Osteoblast (primary cell): ENCODE data around the gene ATXN7L3. TPM values are rescaled to one million over a fixed set of nuclear protein-coding genes. Genes with fewer than 3 reads are reported as not detected.

ENCODE experiments used
- DNase-seq: peaks from one replicate; pipeline ENCODE4 v3.0.0; 2011; ENCODE audit warnings: low spot score, mixed read lengths; ENCODE audit not compliant: insufficient read length; ENCODE audit errors: missing footprints
- H2AFZ ChIP-seq: 2 replicates; pipeline ENCODE4 v1.6.0; 2011; ENCODE audit warnings: mild to moderate bottlenecking, low read length
- H3K27ac ChIP-seq: 2 replicates; pipeline ENCODE4 v1.5.1; 2011; ENCODE audit warnings: mild to moderate bottlenecking, low read depth, low read length, moderate library complexity
- H3K27me3 ChIP-seq: 2 replicates; pipeline ENCODE4 v1.6.0; 2012; ENCODE audit warnings: mild to moderate bottlenecking, control low read depth, inconsistent platforms, low read length, moderate library complexity; ENCODE audit not compliant: insufficient read depth
- H3K36me3 ChIP-seq: 2 replicates; pipeline ENCODE4 v1.5.1; 2011; ENCODE audit warnings: mild to moderate bottlenecking, low read length, control low read depth, moderate library complexity; ENCODE audit not compliant: insufficient read depth
- H3K4me1 ChIP-seq: 2 replicates; pipeline ENCODE4 v1.5.1; 2011; ENCODE audit warnings: mild to moderate bottlenecking, low read length, control low read depth, moderate library complexity; ENCODE audit not compliant: insufficient read depth
- H3K4me2 ChIP-seq: 2 replicates; pipeline ENCODE4 v1.6.0; 2011; ENCODE audit warnings: mild to moderate bottlenecking, low read length; ENCODE audit not compliant: insufficient read depth
- H3K4me3 ChIP-seq: fragments of 200-600 bp; sonication (generic); 3 replicates; pipeline ENCODE4 v1.5.1; 2012; ENCODE audit warnings: mild to moderate bottlenecking, low read length, inconsistent platforms; ENCODE audit not compliant: insufficient read depth
- H3K79me2 ChIP-seq: 2 replicates; pipeline ENCODE4 v1.6.0; 2012; ENCODE audit warnings: mild to moderate bottlenecking, low read length, control low read depth, inconsistent platforms; ENCODE audit not compliant: insufficient read depth
- H3K9me3 ChIP-seq: 2 replicates; pipeline ENCODE4 v1.5.1; 2011; ENCODE audit warnings: low read depth, low read length, control low read depth
- H4K20me1 ChIP-seq: 2 replicates; pipeline ENCODE4 v1.6.0; 2012; ENCODE audit warnings: mild to moderate bottlenecking, low read length, control low read depth; ENCODE audit not compliant: insufficient read depth
- total RNA-seq: library from RNA; depleted of rRNA; stranded (reverse); fragments of >200 nt; gene quantifications from 2 replicates; pipeline ENCODE4 v1.2.3, GENCODE V29; 2012
- TF ChIP-seq, protein P1 (sequence below): IDR thresholded peaks from 2 replicates; pipeline ENCODE4 v1.5.1; 2011; ENCODE audit warnings: mild to moderate bottlenecking, low read depth, low read length, moderate library complexity; ENCODE audit errors: extremely low read depth

Gene ATXN7L3
- total RNA-seq, 1 donor, result 38.4 TPM

DNA sequence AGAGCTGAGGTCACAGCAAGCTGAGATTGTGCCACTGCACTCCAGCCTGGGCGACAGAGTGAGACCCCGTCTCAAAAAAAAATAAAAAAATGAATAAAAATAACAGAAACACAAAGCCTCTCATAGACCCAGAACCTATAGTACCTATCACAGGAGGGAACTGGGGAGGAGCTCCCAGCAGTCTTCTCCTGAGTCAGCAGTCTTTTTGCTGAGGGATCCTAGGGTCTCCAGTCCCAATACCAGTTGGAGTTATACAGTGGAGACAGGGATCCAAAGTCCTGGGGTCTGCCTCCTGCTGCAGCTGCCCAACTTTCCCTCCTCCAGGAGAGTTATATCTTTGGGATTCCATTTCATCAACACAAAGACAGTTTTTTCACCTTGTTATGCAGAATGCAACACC is 16.7 kb downstream of the ATXN7L3 start:
- peaks cover 7% of the 10 kb centered on the region for H3K4me1 ChIP-seq
- H3K4me3 ChIP-seq, result no peak overlapping the region
- peaks cover 42% of the 10 kb centered on the region for H3K79me2 ChIP-seq
- H4K20me1 ChIP-seq, result peaks cover 11% of the 10 kb centered on the region
- no peak overlapping the region for H3K4me2 ChIP-seq
- H3K27me3 ChIP-seq, result no peaks in the 10 kb centered on the region
- no peak overlapping the region for H3K27ac ChIP-seq
- no peaks in the 10 kb centered on the region for H3K9me3 ChIP-seq
- no peak overlapping the region for H2AFZ ChIP-seq
- H3K36me3 ChIP-seq, result peaks cover 18% of the 10 kb centered on the region
- TF ChIP-seq, protein P1, sequence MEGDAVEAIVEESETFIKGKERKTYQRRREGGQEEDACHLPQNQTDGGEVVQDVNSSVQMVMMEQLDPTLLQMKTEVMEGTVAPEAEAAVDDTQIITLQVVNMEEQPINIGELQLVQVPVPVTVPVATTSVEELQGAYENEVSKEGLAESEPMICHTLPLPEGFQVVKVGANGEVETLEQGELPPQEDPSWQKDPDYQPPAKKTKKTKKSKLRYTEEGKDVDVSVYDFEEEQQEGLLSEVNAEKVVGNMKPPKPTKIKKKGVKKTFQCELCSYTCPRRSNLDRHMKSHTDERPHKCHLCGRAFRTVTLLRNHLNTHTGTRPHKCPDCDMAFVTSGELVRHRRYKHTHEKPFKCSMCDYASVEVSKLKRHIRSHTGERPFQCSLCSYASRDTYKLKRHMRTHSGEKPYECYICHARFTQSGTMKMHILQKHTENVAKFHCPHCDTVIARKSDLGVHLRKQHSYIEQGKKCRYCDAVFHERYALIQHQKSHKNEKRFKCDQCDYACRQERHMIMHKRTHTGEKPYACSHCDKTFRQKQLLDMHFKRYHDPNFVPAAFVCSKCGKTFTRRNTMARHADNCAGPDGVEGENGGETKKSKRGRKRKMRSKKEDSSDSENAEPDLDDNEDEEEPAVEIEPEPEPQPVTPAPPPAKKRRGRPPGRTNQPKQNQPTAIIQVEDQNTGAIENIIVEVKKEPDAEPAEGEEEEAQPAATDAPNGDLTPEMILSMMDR, result no peak
- peak; percentile 25 for DNase-seq

DNA sequence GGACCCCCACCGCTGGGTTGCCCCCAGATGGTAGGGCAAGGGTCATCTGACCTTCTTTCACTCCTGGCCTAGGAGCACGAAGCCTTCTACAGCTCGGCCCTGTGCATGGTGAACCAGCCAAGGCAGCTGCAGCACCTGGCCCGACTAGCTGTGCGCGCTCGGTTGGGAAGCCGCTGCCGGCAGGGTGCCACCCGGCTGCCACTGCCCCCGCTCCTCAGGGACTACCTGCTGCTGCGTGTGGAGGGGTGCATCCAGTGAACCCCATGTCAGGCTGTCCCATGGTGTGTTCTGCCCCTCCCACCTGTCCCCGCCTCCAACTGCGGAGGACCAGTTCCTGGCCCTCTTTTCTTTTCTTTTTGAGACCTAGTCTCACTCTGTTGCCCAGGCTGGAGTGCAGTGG is 21.6 kb downstream of the ATXN7L3 start:
- TF ChIP-seq, protein P1, result no peak
- H3K27ac ChIP-seq, result no peak overlapping the region
- H4K20me1 ChIP-seq, result no peaks in the 10 kb centered on the region
- H3K9me3 ChIP-seq, result no peaks in the 10 kb centered on the region
- H3K36me3 ChIP-seq, result peaks cover 18% of the 10 kb centered on the region
- no peaks in the 10 kb centered on the region for H3K4me1 ChIP-seq
- H3K79me2 ChIP-seq, result peaks cover 6% of the 10 kb centered on the region
- peak; percentile 70 for DNase-seq
- H3K4me3 ChIP-seq, result no peak overlapping the region
- no peak overlapping the region for H2AFZ ChIP-seq
- no peaks in the 10 kb centered on the region for H3K27me3 ChIP-seq
- no peak overlapping the region for H3K4me2 ChIP-seq

DNA sequence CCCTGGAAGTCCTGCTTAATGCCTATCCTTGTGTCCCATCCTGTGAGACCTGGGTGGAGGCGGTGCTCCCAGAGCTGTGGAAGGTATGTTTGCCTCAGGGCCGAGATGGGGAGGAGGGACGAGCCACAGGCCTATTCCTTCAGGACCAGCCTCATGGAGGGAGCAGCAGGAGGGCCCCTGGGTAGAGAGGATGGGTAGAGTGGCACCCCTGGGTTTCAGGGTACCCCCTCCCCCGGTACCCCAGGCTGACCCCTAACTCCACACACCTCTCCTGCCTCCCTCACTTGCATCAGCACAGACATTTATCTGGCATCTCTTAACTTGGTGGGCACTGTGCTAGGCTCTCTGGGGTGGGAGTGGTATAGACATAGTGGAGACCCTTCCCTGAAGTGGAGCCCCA is 22.0 kb downstream of the ATXN7L3 start:
- Histone ChIP-seq H3K27me3 (no peaks in the 10 kb centered on the region), H3K4me3 (no peak overlapping the region), H3K9me3 (no peaks in the 10 kb centered on the region), H3K27ac (no peak overlapping the region), H2AFZ (no peak overlapping the region), H3K4me2 (no peak overlapping the region), H4K20me1 (no peaks in the 10 kb centered on the region), H3K79me2 (peaks cover 3% of the 10 kb centered on the region), H3K4me1 (no peaks in the 10 kb centered on the region), H3K36me3 (peaks cover 15% of the 10 kb centered on the region)
- peak; percentile 80 for DNase-seq
- TF ChIP-seq, protein P1, result no peak

DNA sequence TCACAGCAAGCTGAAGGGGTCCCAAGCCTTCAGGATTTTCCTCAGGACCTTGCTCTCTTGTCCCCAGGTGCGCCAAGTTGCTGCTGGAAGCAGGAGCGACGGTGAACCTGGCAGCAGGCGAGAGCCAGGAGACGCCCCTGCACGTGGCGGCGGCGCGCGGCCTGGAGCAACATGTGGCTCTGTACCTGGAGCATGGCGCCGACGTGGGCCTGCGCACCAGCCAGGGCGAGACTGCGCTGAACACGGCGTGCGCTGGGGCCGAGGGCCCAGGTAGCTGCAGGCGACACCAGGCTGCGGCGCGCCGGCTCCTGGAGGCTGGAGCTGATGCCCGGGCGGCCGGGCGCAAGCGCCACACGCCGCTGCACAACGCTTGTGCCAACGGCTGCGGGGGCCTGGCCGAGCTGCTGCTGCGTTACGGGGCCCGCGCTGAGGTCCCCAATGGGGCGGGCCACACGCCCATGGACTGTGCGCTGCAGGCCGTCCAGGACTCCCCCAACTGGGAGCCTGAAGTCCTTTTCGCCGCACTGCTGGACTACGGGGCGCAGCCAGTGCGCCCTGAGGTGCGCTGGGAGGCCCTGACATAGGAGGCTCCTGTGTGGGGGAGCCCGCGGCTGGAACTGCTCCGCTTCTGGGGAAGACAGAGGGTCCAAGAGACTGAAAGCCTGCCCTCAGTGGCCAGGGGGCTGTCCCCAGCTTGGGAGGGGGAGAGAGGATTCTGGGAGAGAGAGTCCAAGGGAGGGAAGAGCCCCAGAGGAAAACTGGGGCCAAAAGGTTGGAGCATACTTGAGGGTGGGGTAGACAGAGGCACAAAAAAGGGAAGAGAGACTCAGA is 22.8 kb downstream of the ATXN7L3 start:
- DNase-seq, result peak; percentile 80
- Histone ChIP-seq H3K36me3 (peaks cover 8% of the 10 kb centered on the region), H3K4me1 (no peaks in the 10 kb centered on the region), H3K79me2 (no peaks in the 10 kb centered on the region), H3K4me3 (no peak overlapping the region), H4K20me1 (no peaks in the 10 kb centered on the region), H3K4me2 (no peak overlapping the region), H3K27me3 (no peaks in the 10 kb centered on the region), H2AFZ (no peak overlapping the region), H3K9me3 (no peaks in the 10 kb centered on the region), H3K27ac (no peak overlapping the region)
- TF ChIP-seq, protein P1, result no peak
